Measurements from ENCODE around the gene CCDC175. TPM values are rescaled to one million over a fixed set of nuclear protein-coding genes. Genes with fewer than 3 reads are reported as not detected.

Gene CCDC175
- total RNA-seq, 2 experiments from 2014 or later, result not detected

GRCh38 chr14:59511916-59512575, 64.6 kb downstream of the CCDC175 start:
- Histone ChIP-seq H3K79me2 (ENCODE audit: insufficient read depth, low read depth, low read length) (no peaks in the 10 kb centered on the region), H3K9me3 (ENCODE audit: low read length) (no peaks in the 10 kb centered on the region), H3K4me1 (ENCODE audit: insufficient read depth, low read length, poor library complexity, severe bottlenecking) (no peaks in the 10 kb centered on the region), H2AFZ (ENCODE audit: low read length) (no peak overlapping the region), H3K36me3 (ENCODE audit: insufficient read depth, low read length) (no peaks in the 10 kb centered on the region), H3K9me2 (ENCODE audit: insufficient read depth, low read length) (no peaks in the 10 kb centered on the region), H3K4me3 (ENCODE audit: low read depth, low read length, poor library complexity, severe bottlenecking) (no peak overlapping the region), H4K20me1 (ENCODE audit: insufficient read depth, low read length) (no peaks in the 10 kb centered on the region), H3K27ac (ENCODE audit: low read depth, low read length, poor library complexity, severe bottlenecking) (no peak overlapping the region), H3K4me2 (ENCODE audit: low read length) (no peak overlapping the region)
- BruUV-seq (replicated peaks), result no TSS peak
- DNase-seq (ENCODE audit: low spot score), result peak; percentile 29
- TF ChIP-seq EZH2phosphoT487 (IDR thresholded peaks at IDR 0.05; ENCODE audit: borderline replicate concordance, low read depth, low read length), result no peak
- peak; percentile 86 for TF ChIP-seq CTCF (conservative IDR thresholded peaks at IDR 0.05; ENCODE audit: low read length)
- ChIA-PET CTCF (ENCODE audit: unreplicated experiment) (no interaction called here), POLR2A (interaction anchor here (0.6 to 1.1 kb wide), 3 partner anchors 28 to 149 kb away, joined by 4 to 6 read pairs (median 4); partner anchors contain the start of gene L3HYPDH)
- intact Hi-C loops (cut with micrococcal nuclease; ENCODE audit: unreplicated experiment), result loop anchor here (2.0 kb wide), 1 partner anchor 671 kb away; no protein-coding TSS in a partner anchor

- H4K20me1 ChIP-seq (ENCODE audit: insufficient read depth, low read length), result no peaks in the 10 kb centered on the region
- POLR2A ChIA-PET, result no interaction called here
- no peak overlapping the region for H3K27ac ChIP-seq (ENCODE audit: low read depth, low read length, poor library complexity, severe bottlenecking)
- H2AFZ ChIP-seq (ENCODE audit: low read length), result no peak overlapping the region
- TF ChIP-seq EZH2phosphoT487 (IDR thresholded peaks at IDR 0.05; ENCODE audit: borderline replicate concordance, low read depth, low read length) (no peak), CTCF (conservative IDR thresholded peaks at IDR 0.05; ENCODE audit: low read length) (no peak)
- intact Hi-C loops (cut with micrococcal nuclease; ENCODE audit: unreplicated experiment), result no loop called here
- BruUV-seq (replicated peaks), result no TSS peak
- H3K4me3 ChIP-seq (ENCODE audit: low read depth, low read length, poor library complexity, severe bottlenecking), result no peak overlapping the region
- no peaks in the 10 kb centered on the region for H3K36me3 ChIP-seq (ENCODE audit: insufficient read depth, low read length)
- H3K9me3 ChIP-seq (ENCODE audit: low read length), result no peaks in the 10 kb centered on the region
- H3K4me1 ChIP-seq (ENCODE audit: insufficient read depth, low read length, poor library complexity, severe bottlenecking), result no peaks in the 10 kb centered on the region
- DNase-seq (ENCODE audit: low spot score), result no peak
- CTCF ChIA-PET (ENCODE audit: unreplicated experiment), result no interaction called here
- H3K4me2 ChIP-seq (ENCODE audit: low read length), result no peak overlapping the region
- no peaks in the 10 kb centered on the region for H3K79me2 ChIP-seq (ENCODE audit: insufficient read depth, low read depth, low read length)
- no peaks in the 10 kb centered on the region for H3K9me2 ChIP-seq (ENCODE audit: insufficient read depth, low read length)
These were observed 65.6 kb downstream of the CCDC175 start for GRCh38 chr14:59510966-59511365.

- intact Hi-C loops (cut with micrococcal nuclease; ENCODE audit: unreplicated experiment), result no loop called here
- Histone ChIP-seq H3K4me1 (ENCODE audit: insufficient read depth, low read length, poor library complexity, severe bottlenecking) (no peaks in the 10 kb centered on the region), H3K79me2 (ENCODE audit: insufficient read depth, low read depth, low read length) (no peaks in the 10 kb centered on the region), H4K20me1 (ENCODE audit: insufficient read depth, low read length) (no peaks in the 10 kb centered on the region), H2AFZ (ENCODE audit: low read length) (no peak overlapping the region), H3K36me3 (ENCODE audit: insufficient read depth, low read length) (no peaks in the 10 kb centered on the region), H3K9me2 (ENCODE audit: insufficient read depth, low read length) (no peaks in the 10 kb centered on the region), H3K4me2 (ENCODE audit: low read length) (no peak overlapping the region), H3K9me3 (ENCODE audit: low read length) (no peaks in the 10 kb centered on the region), H3K27ac (ENCODE audit: low read depth, low read length, poor library complexity, severe bottlenecking) (no peak overlapping the region), H3K4me3 (ENCODE audit: low read depth, low read length, poor library complexity, severe bottlenecking) (no peak overlapping the region)
- no TSS peak for BruUV-seq (replicated peaks)
- CTCF ChIA-PET (ENCODE audit: unreplicated experiment), result no interaction called here
- POLR2A ChIA-PET, result no interaction called here
- no peak for TF ChIP-seq CTCF (conservative IDR thresholded peaks at IDR 0.05; ENCODE audit: low read length)
- no peak for TF ChIP-seq EZH2phosphoT487 (IDR thresholded peaks at IDR 0.05; ENCODE audit: borderline replicate concordance, low read depth, low read length)
- DNase-seq (ENCODE audit: low spot score), result no peak
These were observed 66.6 kb downstream of the CCDC175 start for GRCh38 chr14:59510001-59510400.
